DOHH2 (cell line): Measurements from ENCODE around the gene CYB561A3.

ENCODE experiments used
- CTCF ChIP-seq: fragments of 200-600 bp; sonication (generic); IDR thresholded peaks from one replicate; pipeline ENCODE4 v1.5.1; 2014; ENCODE audit warnings: antibody characterized with exemption, mild to moderate bottlenecking, low read depth, low read length; ENCODE audit not compliant: poor library complexity, severe bottlenecking
- EZH2phosphoT487 ChIP-seq: fragments of 200-600 bp; sonication (generic); IDR thresholded peaks from 2 replicates; pipeline ENCODE4 v1.6.1; 2017; ENCODE audit warnings: borderline replicate concordance, mild to moderate bottlenecking, antibody characterized with exemption, low read length, moderate library complexity, mixed read lengths

GRCh38 chr11:61331651-61332050 is 30.0 kb downstream of the CYB561A3 start:
- TF ChIP-seq CTCF (no peak), EZH2phosphoT487 (no peak)
